ENCODE measurements around the gene C3orf49. TPM values are rescaled to one million over a fixed set of nuclear protein-coding genes. Genes with fewer than 3 reads are reported as not detected.

C3orf49 gene
- total RNA-seq, 2 experiments from 2014 or later: not detected

DNA sequence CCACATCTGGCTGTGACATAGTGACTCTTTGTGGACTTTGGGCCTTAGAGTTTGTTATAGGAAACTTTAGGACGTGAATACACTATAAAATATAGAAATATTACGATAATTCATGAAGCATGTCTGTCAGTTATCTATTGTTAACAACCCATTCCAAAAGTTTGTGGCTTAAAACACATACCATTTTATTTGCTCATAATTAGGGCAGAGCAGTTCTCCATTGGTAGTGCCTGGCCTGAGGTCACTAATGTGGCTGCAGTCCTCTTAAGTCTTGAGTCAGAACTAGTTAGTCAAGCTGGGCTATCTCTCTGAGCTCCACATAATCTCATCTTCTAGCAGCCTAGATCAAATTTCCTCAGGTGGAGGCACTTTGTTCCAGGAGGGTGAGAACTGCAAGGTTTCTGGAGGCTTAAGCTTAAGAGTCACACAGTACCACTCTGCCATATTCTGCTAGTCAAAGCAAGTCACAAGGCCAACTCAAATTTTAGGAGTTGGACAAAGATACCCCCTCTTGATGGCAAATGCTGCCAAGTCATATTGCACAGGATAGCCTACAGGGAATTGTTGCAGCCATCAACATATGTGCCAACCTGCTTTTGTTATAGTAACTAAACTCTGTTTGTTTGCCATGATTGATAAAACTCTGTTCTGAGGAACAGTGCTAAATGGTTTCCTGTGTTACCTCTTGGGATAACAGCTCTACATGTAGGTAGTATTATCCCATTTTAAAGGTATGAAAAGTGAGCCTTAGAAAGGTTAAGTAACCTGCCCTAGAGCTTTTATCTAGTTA is 53.2 kb downstream of the C3orf49 start:
- H3K4me1 Mint-ChIP-seq (ENCODE audit: low read depth): peaks cover 46% of the 10 kb centered on the region
- no peak for DNase-seq
- H3K9me3 Mint-ChIP-seq: no peaks in the 10 kb centered on the region
- no peaks in the 10 kb centered on the region for H3K27me3 Mint-ChIP-seq (ENCODE audit: low read depth)
- intact Hi-C loops (cut with micrococcal nuclease): no loop called here
- H3K4me3 Mint-ChIP-seq: no peak overlapping the region
- CTCF ChIA-PET: no interaction called here
- no peak overlapping the region for H3K27ac Mint-ChIP-seq
- H3K36me3 Mint-ChIP-seq (ENCODE audit: low read depth): peaks cover 7% of the 10 kb centered on the region

- Mint-ChIP-seq H3K4me1 (ENCODE audit: low read depth) (peaks cover 52% of the 10 kb centered on the region), H3K9me3 (no peaks in the 10 kb centered on the region), H3K27me3 (ENCODE audit: low read depth) (no peaks in the 10 kb centered on the region), H3K27ac (no peak overlapping the region), H3K4me3 (no peak overlapping the region), H3K36me3 (ENCODE audit: low read depth) (no peaks in the 10 kb centered on the region)
- CTCF ChIA-PET: no interaction called here
- no peak for DNase-seq
- intact Hi-C loops (cut with micrococcal nuclease): no loop called here
Observed at GRCh38 chr3:63874769-63875168, 55.7 kb downstream of the C3orf49 start.

GRCh38 chr3:63875510-63875909 is 56.4 kb downstream of the C3orf49 start:
- intact Hi-C loops (cut with micrococcal nuclease): no loop called here
- CTCF ChIA-PET: interaction anchor here (0.6 kb wide), 1 partner anchor 116 kb away, joined by 6 read pairs; no protein-coding TSS in a partner anchor
- Mint-ChIP-seq H3K4me1 (ENCODE audit: low read depth) (peaks cover 51% of the 10 kb centered on the region), H3K27ac (no peak overlapping the region), H3K27me3 (ENCODE audit: low read depth) (no peaks in the 10 kb centered on the region), H3K36me3 (ENCODE audit: low read depth) (peaks cover 4% of the 10 kb centered on the region), H3K4me3 (no peak overlapping the region), H3K9me3 (no peaks in the 10 kb centered on the region)
- DNase-seq: no peak

- peaks cover 5% of the 10 kb centered on the region for H3K36me3 Mint-ChIP-seq (ENCODE audit: low read depth)
Observed at GRCh38 chr3:63876260-63876659, 57.2 kb downstream of the C3orf49 start.

DNA sequence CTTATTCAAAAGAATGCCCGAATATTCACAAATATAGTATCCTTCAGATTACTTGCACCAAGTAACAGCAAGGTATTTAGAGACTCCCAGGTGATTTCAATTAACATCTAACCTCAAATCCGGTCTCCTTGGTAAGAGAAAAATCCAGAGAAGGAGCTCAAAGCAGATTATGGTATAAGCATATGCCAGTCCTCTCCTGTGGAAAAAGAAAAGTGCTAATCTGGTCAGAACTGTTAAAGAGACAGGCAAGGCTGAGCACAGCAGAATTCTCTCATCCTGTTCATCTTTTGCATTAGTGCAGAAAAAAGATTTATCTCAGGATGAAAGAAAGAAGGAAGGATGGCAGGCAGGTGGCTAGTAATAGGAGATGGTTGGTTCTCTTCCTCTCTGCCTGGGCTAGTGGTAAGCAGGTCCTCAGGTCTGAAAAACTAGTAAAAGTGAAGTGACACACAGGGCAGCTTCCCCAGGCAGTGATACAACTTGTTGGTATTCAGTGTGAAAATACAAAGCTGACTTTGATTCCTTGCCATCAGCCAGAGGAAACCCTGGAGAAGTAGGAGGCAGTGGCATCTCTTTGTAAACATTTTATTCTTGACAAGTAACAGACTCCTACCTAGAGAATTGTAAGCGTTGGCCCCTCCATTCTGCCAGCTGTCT is 58.8 kb downstream of the C3orf49 start:
- Mint-ChIP-seq H3K4me1 (ENCODE audit: low read depth) (peaks cover 57% of the 10 kb centered on the region), H3K4me3 (no peak overlapping the region), H3K36me3 (ENCODE audit: low read depth) (peaks cover 5% of the 10 kb centered on the region), H3K27me3 (ENCODE audit: low read depth) (no peaks in the 10 kb centered on the region), H3K27ac (peak overlapping the region; percentile 22), H3K9me3 (no peaks in the 10 kb centered on the region)
- intact Hi-C loops (cut with micrococcal nuclease): loop anchor here (2.0 kb wide), 1 partner anchor 19 kb away; no protein-coding TSS in a partner anchor
- CTCF ChIA-PET: interaction anchor here (0.7 to 1.1 kb wide), 2 partner anchors 84 to 129 kb away, joined by 3 read pairs; no protein-coding TSS in a partner anchor
- no peak for DNase-seq

More at GRCh38 chr3:63876260-63876659, 57.2 kb downstream of the C3orf49 start:
- intact Hi-C loops (cut with micrococcal nuclease): loop anchor here (2.0 kb wide), 1 partner anchor 21 kb away; no protein-coding TSS in a partner anchor
- DNase-seq: no peak
- CTCF ChIA-PET: interaction anchor here (0.6 kb wide), 1 partner anchor 18 kb away, joined by 3 read pairs; no protein-coding TSS in a partner anchor
- H3K4me1 Mint-ChIP-seq (ENCODE audit: low read depth): peaks cover 52% of the 10 kb centered on the region
- no peak overlapping the region for H3K27ac Mint-ChIP-seq
- H3K4me3 Mint-ChIP-seq: no peak overlapping the region
- no peaks in the 10 kb centered on the region for H3K9me3 Mint-ChIP-seq
- H3K27me3 Mint-ChIP-seq (ENCODE audit: low read depth): no peaks in the 10 kb centered on the region

DNA sequence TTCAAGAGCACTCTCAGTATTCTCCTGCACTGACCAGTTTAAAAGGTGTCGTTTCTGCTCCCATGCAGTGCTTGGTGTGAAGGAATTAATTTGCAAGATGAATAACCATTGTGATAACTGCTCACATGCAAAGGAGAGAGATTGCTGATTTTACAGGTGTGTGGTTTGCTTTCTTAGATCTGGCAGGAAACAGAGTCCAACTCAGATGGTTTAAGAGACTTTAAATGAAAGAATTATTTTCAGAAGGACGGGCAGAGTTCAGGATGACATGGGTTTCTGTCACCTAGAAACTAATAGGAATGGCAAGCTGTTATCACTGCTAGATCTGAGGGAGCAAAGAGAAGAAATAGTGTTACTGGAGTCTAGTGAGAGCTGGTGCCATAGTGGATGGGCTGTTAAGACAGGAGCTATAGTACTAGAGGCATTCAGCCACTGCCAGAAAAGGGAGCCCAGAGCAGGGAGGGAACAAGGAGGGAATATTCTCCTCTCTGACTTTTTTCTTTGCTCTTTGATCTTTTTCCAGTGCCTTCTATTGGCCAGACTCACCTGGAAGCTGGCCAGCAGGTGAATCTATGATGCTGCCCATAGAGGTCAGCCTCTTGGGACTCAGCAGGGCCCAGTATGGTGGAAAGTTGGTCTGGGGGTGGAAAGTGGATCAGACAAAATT is 59.4 kb downstream of the C3orf49 start:
- CTCF ChIA-PET: interaction anchor here (0.7 kb wide), 1 partner anchor 13 kb away, joined by 3 read pairs; no protein-coding TSS in a partner anchor
- no peaks in the 10 kb centered on the region for H3K9me3 Mint-ChIP-seq
- H3K27ac Mint-ChIP-seq: peak overlapping the region; percentile 22
- peaks cover 5% of the 10 kb centered on the region for H3K36me3 Mint-ChIP-seq (ENCODE audit: low read depth)
- no peaks in the 10 kb centered on the region for H3K27me3 Mint-ChIP-seq (ENCODE audit: low read depth)
- intact Hi-C loops (cut with micrococcal nuclease): no loop called here
- DNase-seq: no peak
- H3K4me1 Mint-ChIP-seq (ENCODE audit: low read depth): peaks cover 59% of the 10 kb centered on the region
- no peak overlapping the region for H3K4me3 Mint-ChIP-seq

GRCh38 chr3:63880653-63881052 is 61.6 kb downstream of the C3orf49 start:
- H3K36me3 Mint-ChIP-seq (ENCODE audit: low read depth): peaks cover 6% of the 10 kb centered on the region
- DNase-seq: no peak
- H3K9me3 Mint-ChIP-seq: no peaks in the 10 kb centered on the region
- CTCF ChIA-PET: no interaction called here
- no peak overlapping the region for H3K4me3 Mint-ChIP-seq
- H3K27me3 Mint-ChIP-seq (ENCODE audit: low read depth): no peaks in the 10 kb centered on the region
- intact Hi-C loops (cut with micrococcal nuclease): no loop called here
- peaks cover 48% of the 10 kb centered on the region for H3K4me1 Mint-ChIP-seq (ENCODE audit: low read depth)
- no peak overlapping the region for H3K27ac Mint-ChIP-seq

DNA sequence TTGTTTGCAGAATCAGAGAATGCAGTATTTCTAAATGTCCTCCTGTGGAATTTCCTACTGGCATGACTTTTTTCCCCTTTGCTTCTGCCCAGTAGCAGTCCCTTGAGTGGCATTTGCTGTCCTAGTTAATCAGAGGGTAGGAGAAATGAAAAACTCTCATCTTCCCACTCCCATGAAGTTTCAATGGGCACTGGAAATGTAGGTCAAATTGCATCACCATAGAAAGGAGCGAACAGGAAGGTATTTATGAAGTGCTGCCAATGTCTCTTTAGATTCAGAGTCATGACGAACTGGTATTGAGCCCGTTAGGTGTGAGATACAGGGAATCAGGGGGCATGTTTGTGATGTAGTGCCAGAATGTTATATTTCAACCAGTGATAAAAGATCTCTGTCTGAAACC is 67.8 kb downstream of the C3orf49 start:
- intact Hi-C loops (cut with micrococcal nuclease): no loop called here
- CTCF ChIA-PET: no interaction called here
- no peaks in the 10 kb centered on the region for H3K9me3 Mint-ChIP-seq
- H3K27ac Mint-ChIP-seq: no peak overlapping the region
- no peaks in the 10 kb centered on the region for H3K27me3 Mint-ChIP-seq (ENCODE audit: low read depth)
- DNase-seq: no peak
- no peak overlapping the region for H3K4me3 Mint-ChIP-seq
- H3K36me3 Mint-ChIP-seq (ENCODE audit: low read depth): peaks cover 3% of the 10 kb centered on the region
- peaks cover 19% of the 10 kb centered on the region for H3K4me1 Mint-ChIP-seq (ENCODE audit: low read depth)

GRCh38 chr3:63891518-63891917 is 72.4 kb downstream of the C3orf49 start:
- CTCF ChIA-PET: interaction anchor here (1.0 kb wide), 1 partner anchor 13 kb away, joined by 3 read pairs; no protein-coding TSS in a partner anchor
- intact Hi-C loops (cut with micrococcal nuclease): no loop called here
- no peak overlapping the region for H3K27ac Mint-ChIP-seq
- no peaks in the 10 kb centered on the region for H3K9me3 Mint-ChIP-seq
- no peak overlapping the region for H3K4me3 Mint-ChIP-seq
- DNase-seq: no peak
- no peaks in the 10 kb centered on the region for H3K27me3 Mint-ChIP-seq (ENCODE audit: low read depth)
- peaks cover 32% of the 10 kb centered on the region for H3K4me1 Mint-ChIP-seq (ENCODE audit: low read depth)
- peaks cover 3% of the 10 kb centered on the region for H3K36me3 Mint-ChIP-seq (ENCODE audit: low read depth)

- H3K9me3 Mint-ChIP-seq: no peaks in the 10 kb centered on the region
- peaks cover 35% of the 10 kb centered on the region for H3K4me1 Mint-ChIP-seq (ENCODE audit: low read depth)
- H3K27me3 Mint-ChIP-seq (ENCODE audit: low read depth): no peaks in the 10 kb centered on the region
- intact Hi-C loops (cut with micrococcal nuclease): no loop called here
- peaks cover 3% of the 10 kb centered on the region for H3K36me3 Mint-ChIP-seq (ENCODE audit: low read depth)
- CTCF ChIA-PET: interaction anchor here (0.6 to 1.6 kb wide), 2 partner anchors 9 to 28 kb away, joined by 3 to 5 read pairs; no protein-coding TSS in a partner anchor
- DNase-seq: no peak
- no peak overlapping the region for H3K27ac Mint-ChIP-seq
- no peak overlapping the region for H3K4me3 Mint-ChIP-seq
Observed at GRCh38 chr3:63892773-63893352, 73.8 kb downstream of the C3orf49 start.

DNA sequence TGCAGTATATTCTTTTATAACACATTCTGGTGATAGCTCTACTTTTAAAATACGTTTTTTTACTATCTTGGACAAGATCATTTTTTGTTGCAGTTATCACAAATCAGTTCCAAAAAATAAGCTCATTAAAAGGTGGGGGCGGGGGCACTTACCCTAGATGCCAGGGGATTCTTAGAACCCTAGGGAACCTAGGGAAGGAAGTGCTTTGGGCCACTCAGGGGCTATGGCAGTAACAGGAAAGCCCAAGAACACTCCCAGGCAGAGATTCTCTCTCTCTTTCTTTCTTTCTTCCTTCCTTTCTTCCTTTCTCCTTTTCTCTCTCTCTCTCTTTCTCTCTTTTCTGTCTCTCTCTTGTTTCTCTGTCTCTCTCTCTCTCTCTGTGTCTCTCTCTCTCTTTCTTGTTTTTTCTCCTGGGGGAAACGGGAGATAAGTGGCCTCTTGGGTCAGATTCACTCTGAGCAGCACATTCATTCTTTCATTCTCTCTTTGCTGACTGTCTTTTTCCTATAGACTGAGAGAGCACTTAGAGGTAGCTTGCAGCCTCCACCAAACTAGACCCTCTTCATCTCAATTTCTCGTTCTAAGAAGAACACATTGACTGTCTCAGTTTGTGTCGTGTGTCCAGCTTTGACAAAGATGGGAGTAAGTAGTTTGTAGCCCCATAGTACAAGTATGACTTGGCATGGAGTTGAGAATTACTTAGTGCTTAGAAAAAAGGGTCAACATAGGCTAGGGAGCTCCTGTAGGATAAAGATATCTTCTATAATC is 76.5 kb downstream of the C3orf49 start:
- peaks cover 44% of the 10 kb centered on the region for H3K4me1 Mint-ChIP-seq (ENCODE audit: low read depth)
- H3K4me3 Mint-ChIP-seq: no peak overlapping the region
- peaks cover 20% of the 10 kb centered on the region for H3K36me3 Mint-ChIP-seq (ENCODE audit: low read depth)
- H3K9me3 Mint-ChIP-seq: no peaks in the 10 kb centered on the region
- CTCF ChIA-PET: no interaction called here
- H3K27me3 Mint-ChIP-seq (ENCODE audit: low read depth): no peaks in the 10 kb centered on the region
- intact Hi-C loops (cut with micrococcal nuclease): loop anchor here (2.0 kb wide), 1 partner anchor 19 kb away; no protein-coding TSS in a partner anchor
- H3K27ac Mint-ChIP-seq: no peak overlapping the region
- DNase-seq: no peak
